Neural progenitor cell (in vitro differentiated cells): ENCODE results near the gene CELF4. TPM values are rescaled to one million over a fixed set of nuclear protein-coding genes. Genes with fewer than 3 reads are reported as not detected.
A peak's percentile ranks its signal among the peaks of the same experiment; 100 is the strongest.

Source experiments
- DNase-seq: peaks from one replicate; pipeline ENCODE4 v3.0.0-alpha.2; 2016; ENCODE audit warnings: low spot score
- H2AFZ ChIP-seq: fragments of 200-600 bp; sonication (generic); replicated peaks from 2 replicates; pipeline ENCODE4 v1.6.1; 2016; ENCODE audit warnings: antibody characterized with exemption
- H3F3A ChIP-seq: fragments of 200-600 bp; sonication (generic); 2 replicates; pipeline ENCODE4 v1.6.1; 2016; ENCODE audit warnings: antibody characterized with exemption, low read depth
- H3K27ac ChIP-seq: fragments of 200-600 bp; sonication (generic); 2 replicates; pipeline ENCODE4 v1.5.1; 2016; ENCODE audit warnings: mild to moderate bottlenecking
- H3K27me3 ChIP-seq: fragments of 200-600 bp; sonication (generic); 2 replicates; pipeline ENCODE4 v1.6.1; 2016; ENCODE audit warnings: mild to moderate bottlenecking, moderate library complexity
- H3K36me3 ChIP-seq: fragments of 200-600 bp; sonication (generic); 2 replicates; pipeline ENCODE4 v1.5.1; 2016
- H3K4me1 ChIP-seq: fragments of 200-600 bp; sonication (generic); 2 replicates; pipeline ENCODE4 v1.6.1; 2016; ENCODE audit warnings: mixed run types
- H3K4me2 ChIP-seq: fragments of 200-600 bp; sonication (generic); 2 replicates; pipeline ENCODE4 v1.6.1; 2016
- H3K4me3 ChIP-seq: fragments of 200-600 bp; sonication (generic); 2 replicates; pipeline ENCODE4 v1.5.1; 2016
- H3K79me2 ChIP-seq: fragments of 200-600 bp; sonication (generic); 2 replicates; pipeline ENCODE4 v1.6.1; 2016; ENCODE audit warnings: low read depth
- H3K9ac ChIP-seq: fragments of 200-600 bp; sonication (generic); 2 replicates; pipeline ENCODE4 v1.6.1; 2016
- H3K9me3 ChIP-seq: fragments of 200-600 bp; sonication (generic); 2 replicates; pipeline ENCODE4 v1.5.1; 2016; ENCODE audit warnings: low read depth
- H4K20me1 ChIP-seq: fragments of 200-600 bp; sonication (generic); 2 replicates; pipeline ENCODE4 v1.6.1; 2016; ENCODE audit warnings: low read depth
- H3K27ac Mint-ChIP-seq: 3 replicates; pipeline ENCODE4 v1.8.0; 2021; ENCODE audit warnings: mixed read lengths
- H3K27me3 Mint-ChIP-seq: 2 replicates; pipeline ENCODE4 v1.8.0; 2022; ENCODE audit warnings: low read depth, mild to moderate bottlenecking, inconsistent platforms, moderate library complexity, mixed read lengths; ENCODE audit not compliant: insufficient read depth
- H3K36me3 Mint-ChIP-seq: 3 replicates; pipeline ENCODE4 v1.8.0; 2021; ENCODE audit warnings: mixed read lengths
- H3K4me1 Mint-ChIP-seq: 3 replicates; pipeline ENCODE4 v1.8.0; 2021; ENCODE audit warnings: mixed read lengths
- H3K4me3 Mint-ChIP-seq: 3 replicates; pipeline ENCODE4 v1.8.0; 2021; ENCODE audit warnings: mild to moderate bottlenecking, moderate library complexity, mixed read lengths
- H3K9me3 Mint-ChIP-seq: 3 replicates; pipeline ENCODE4 v1.8.0; 2020; ENCODE audit warnings: mixed read lengths
- EZH2 ChIP-seq: fragments of 200-600 bp; sonication (generic); IDR thresholded peaks from 2 replicates; pipeline ENCODE4 v1.6.1; 2017; ENCODE audit warnings: antibody characterized with exemption, mild to moderate bottlenecking, moderate library complexity
- EZH2phosphoT487 ChIP-seq: fragments of 200-600 bp; sonication (generic); IDR thresholded peaks from 2 replicates; pipeline ENCODE4 v1.6.1; 2017; ENCODE audit warnings: antibody characterized with exemption
- total RNA-seq: library from RNA; depleted of rRNA; stranded (reverse); fragments of >200 nt; gene quantifications from 2 replicates; pipeline ENCODE4 v1.2.3, GENCODE V29; 2015; ENCODE audit warnings: low replicate concordance
- TF ChIP-seq, protein P1 (sequence below): fragments of 200-600 bp; sonication (generic); IDR thresholded peaks from 2 replicates; pipeline ENCODE4 v1.5.1; 2017; ENCODE audit warnings: antibody characterized with exemption, mild to moderate bottlenecking

The CELF4 gene
- total RNA-seq, 1 donor from 2014 or later: 1.8 TPM

DNA sequence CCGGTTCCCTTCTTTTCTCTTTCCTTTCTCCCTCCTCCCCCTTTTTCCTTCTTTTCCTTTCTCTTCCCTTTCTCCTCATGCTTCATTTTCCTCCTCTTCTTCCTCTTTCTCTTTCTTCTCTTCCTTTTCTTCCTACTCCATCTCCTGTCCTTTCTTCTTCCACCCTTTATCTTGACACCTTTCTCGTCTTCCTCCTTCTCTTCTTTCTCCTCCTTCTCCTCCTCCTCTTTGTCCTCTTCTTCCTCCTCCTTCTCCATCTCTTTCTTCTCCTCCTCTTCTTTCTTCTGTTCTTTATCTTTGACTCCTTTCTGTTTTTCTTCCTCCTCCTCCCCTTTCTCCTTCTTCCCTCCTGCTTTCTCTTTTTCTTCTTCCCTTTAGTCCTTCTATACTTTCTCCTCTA is 53.2 kb downstream of the CELF4 start:
- H3K4me3 Mint-ChIP-seq: no peak overlapping the region
- H3K27me3 Mint-ChIP-seq: peaks cover 13% of the 10 kb centered on the region

DNA sequence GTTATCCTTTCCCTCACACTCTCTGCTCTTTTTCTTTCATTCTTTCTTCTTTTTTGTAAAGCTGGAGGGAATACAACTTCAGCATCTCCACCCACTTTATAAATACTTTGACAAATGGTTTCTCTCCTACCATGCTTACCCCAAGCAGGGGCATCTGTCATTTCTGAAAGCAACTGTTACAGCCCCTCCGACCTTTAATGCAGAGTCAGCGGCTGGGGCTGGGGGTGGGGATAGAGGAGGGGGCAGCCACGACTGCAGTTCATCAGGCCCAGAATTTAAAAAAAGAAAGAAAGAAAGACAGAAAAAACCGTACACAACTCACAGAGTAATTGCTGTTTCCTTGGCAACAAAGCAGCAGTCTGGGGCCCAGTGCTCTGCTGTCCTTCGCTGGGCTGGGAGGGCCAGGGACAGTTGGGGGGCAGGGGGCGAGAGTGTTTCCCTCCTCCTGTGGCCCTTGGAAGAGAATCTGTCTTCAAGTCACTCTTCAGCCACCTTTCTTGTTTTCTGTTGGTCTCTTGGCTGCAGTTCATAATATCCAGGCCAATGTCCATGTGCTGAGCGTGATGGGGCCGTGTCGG is 53.8 kb downstream of the CELF4 start:
- H3K9ac ChIP-seq: no peak overlapping the region
- Mint-ChIP-seq H3K4me3 (no peak overlapping the region), H3K36me3 (no peaks in the 10 kb centered on the region), H3K27me3 (peaks cover 11% of the 10 kb centered on the region), H3K4me1 (peaks cover 7% of the 10 kb centered on the region), H3K9me3 (peaks cover 25% of the 10 kb centered on the region), H3K27ac (no peak overlapping the region)
- no peaks in the 10 kb centered on the region for H3K9me3 ChIP-seq
- H3K27me3 ChIP-seq: no peaks in the 10 kb centered on the region
- no peaks in the 10 kb centered on the region for H4K20me1 ChIP-seq
- no peak for DNase-seq
- H3K79me2 ChIP-seq: no peaks in the 10 kb centered on the region
- no peaks in the 10 kb centered on the region for H3F3A ChIP-seq
- H3K4me3 ChIP-seq: no peak overlapping the region
- H3K27ac ChIP-seq: no peak overlapping the region
- peaks cover 10% of the 10 kb centered on the region for H3K4me1 ChIP-seq
- no peaks in the 10 kb centered on the region for H3K36me3 ChIP-seq
- no peak overlapping the region for H2AFZ ChIP-seq
- TF ChIP-seq EZH2: no peak
- TF ChIP-seq EZH2phosphoT487: no peak
- TF ChIP-seq, protein P1, sequence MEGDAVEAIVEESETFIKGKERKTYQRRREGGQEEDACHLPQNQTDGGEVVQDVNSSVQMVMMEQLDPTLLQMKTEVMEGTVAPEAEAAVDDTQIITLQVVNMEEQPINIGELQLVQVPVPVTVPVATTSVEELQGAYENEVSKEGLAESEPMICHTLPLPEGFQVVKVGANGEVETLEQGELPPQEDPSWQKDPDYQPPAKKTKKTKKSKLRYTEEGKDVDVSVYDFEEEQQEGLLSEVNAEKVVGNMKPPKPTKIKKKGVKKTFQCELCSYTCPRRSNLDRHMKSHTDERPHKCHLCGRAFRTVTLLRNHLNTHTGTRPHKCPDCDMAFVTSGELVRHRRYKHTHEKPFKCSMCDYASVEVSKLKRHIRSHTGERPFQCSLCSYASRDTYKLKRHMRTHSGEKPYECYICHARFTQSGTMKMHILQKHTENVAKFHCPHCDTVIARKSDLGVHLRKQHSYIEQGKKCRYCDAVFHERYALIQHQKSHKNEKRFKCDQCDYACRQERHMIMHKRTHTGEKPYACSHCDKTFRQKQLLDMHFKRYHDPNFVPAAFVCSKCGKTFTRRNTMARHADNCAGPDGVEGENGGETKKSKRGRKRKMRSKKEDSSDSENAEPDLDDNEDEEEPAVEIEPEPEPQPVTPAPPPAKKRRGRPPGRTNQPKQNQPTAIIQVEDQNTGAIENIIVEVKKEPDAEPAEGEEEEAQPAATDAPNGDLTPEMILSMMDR: no peak
- H3K4me2 ChIP-seq: no peak overlapping the region

More for the DNA sequence above, 53.2 kb downstream of the CELF4 start:
- Histone ChIP-seq H3F3A (no peaks in the 10 kb centered on the region), H3K4me2 (no peak overlapping the region), H3K79me2 (no peaks in the 10 kb centered on the region), H3K9me3 (no peaks in the 10 kb centered on the region), H3K4me3 (no peak overlapping the region), H3K9ac (no peak overlapping the region), H3K27me3 (no peaks in the 10 kb centered on the region), H3K36me3 (no peaks in the 10 kb centered on the region), H2AFZ (no peak overlapping the region), H3K27ac (no peak overlapping the region), H3K4me1 (peaks cover 10% of the 10 kb centered on the region), H4K20me1 (no peaks in the 10 kb centered on the region)
- peaks cover 25% of the 10 kb centered on the region for H3K9me3 Mint-ChIP-seq
- H3K4me1 Mint-ChIP-seq: peaks cover 7% of the 10 kb centered on the region
- no peaks in the 10 kb centered on the region for H3K36me3 Mint-ChIP-seq
- no peak overlapping the region for H3K27ac Mint-ChIP-seq
- DNase-seq: no peak
- TF ChIP-seq EZH2phosphoT487 (no peak), EZH2 (no peak)
- TF ChIP-seq, protein P1: no peak

DNA sequence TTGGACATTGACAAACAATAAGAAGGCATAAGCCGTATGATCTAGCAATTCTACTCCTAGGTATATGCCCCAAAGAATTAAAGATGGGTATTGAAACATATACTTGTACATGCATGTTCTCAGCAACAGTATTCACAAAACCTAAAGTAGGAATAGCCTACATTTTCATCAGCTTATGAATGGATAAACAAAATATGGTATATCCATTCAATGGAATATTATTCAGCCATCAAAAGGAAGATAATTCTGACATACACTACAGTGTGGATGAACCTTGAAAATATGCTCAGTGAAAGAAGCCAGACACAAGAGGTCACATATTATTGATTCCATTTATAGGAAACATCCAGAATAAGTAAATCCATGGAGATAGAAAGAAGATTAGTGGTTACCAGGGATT is 56.0 kb downstream of the CELF4 start:
- H3F3A ChIP-seq: no peaks in the 10 kb centered on the region
- no peaks in the 10 kb centered on the region for H4K20me1 ChIP-seq
- TF ChIP-seq EZH2phosphoT487: no peak
- no peak for TF ChIP-seq EZH2
- Mint-ChIP-seq H3K36me3 (no peaks in the 10 kb centered on the region), H3K4me3 (no peak overlapping the region), H3K27me3 (peaks cover 12% of the 10 kb centered on the region), H3K4me1 (peaks cover 9% of the 10 kb centered on the region), H3K9me3 (peaks cover 25% of the 10 kb centered on the region), H3K27ac (no peak overlapping the region)
- no peak overlapping the region for H3K27ac ChIP-seq
- no peak overlapping the region for H2AFZ ChIP-seq
- no peaks in the 10 kb centered on the region for H3K27me3 ChIP-seq
- H3K9ac ChIP-seq: no peak overlapping the region
- no peak overlapping the region for H3K4me2 ChIP-seq
- no peaks in the 10 kb centered on the region for H3K9me3 ChIP-seq
- DNase-seq: no peak
- no peak overlapping the region for H3K4me3 ChIP-seq
- peaks cover 5% of the 10 kb centered on the region for H3K4me1 ChIP-seq
- H3K36me3 ChIP-seq: no peaks in the 10 kb centered on the region
- no peaks in the 10 kb centered on the region for H3K79me2 ChIP-seq

DNA sequence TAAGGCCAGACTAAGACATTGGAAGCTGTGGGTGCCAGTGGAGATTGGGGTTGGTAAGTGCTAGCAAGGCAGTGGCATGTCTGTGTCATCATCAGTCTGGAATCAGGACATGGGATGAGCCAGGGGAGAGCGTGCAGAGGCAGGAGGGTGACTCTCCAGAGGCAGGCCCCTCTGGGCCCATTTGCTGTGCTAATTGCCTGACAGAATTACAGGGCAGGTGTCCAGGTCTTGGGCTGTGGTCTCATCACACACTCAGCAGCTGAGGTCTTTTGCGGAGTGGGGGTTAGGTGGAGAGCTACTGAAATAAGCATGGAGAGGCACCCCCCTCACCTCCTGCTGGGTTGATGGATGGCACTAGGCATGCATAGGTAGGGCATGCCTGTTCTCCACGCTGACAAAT is 57.4 kb downstream of the CELF4 start:
- H3K4me3 Mint-ChIP-seq: no peak overlapping the region

More for the DNA sequence above, 57.4 kb downstream of the CELF4 start:
- Histone ChIP-seq H3K36me3 (no peaks in the 10 kb centered on the region), H3K4me1 (peaks cover 5% of the 10 kb centered on the region), H3K27ac (no peak overlapping the region), H3K4me2 (no peak overlapping the region), H3K79me2 (no peaks in the 10 kb centered on the region), H3K27me3 (no peaks in the 10 kb centered on the region), H4K20me1 (no peaks in the 10 kb centered on the region), H3K9me3 (no peaks in the 10 kb centered on the region), H3K9ac (no peak overlapping the region), H3F3A (no peaks in the 10 kb centered on the region), H2AFZ (no peak overlapping the region), H3K4me3 (no peak overlapping the region)
- H3K4me1 Mint-ChIP-seq: peaks cover 14% of the 10 kb centered on the region
- peaks cover 20% of the 10 kb centered on the region for H3K9me3 Mint-ChIP-seq
- H3K27ac Mint-ChIP-seq: peak overlapping the region; percentile 10
- TF ChIP-seq EZH2phosphoT487 (no peak), EZH2 (no peak)
- TF ChIP-seq, protein P1: no peak
- peaks cover 12% of the 10 kb centered on the region for H3K27me3 Mint-ChIP-seq
- no peak for DNase-seq
- no peaks in the 10 kb centered on the region for H3K36me3 Mint-ChIP-seq
